ENCODE measurements around the gene ATRIP.
"Not testable (repeated sequence)": the region's sequence is repeated elsewhere in the genome, so short reads cannot be mapped to it uniquely, and the experiment has no call there.

The ATRIP gene

GRCh38 chr3:48472673-48472922, 26.1 kb downstream of the ATRIP start:
- Histone ChIP-seq H3K79me1 (replicated peaks; ENCODE audit: low read length, poor library complexity, severe bottlenecking) (peaks cover 11% of the 10 kb centered on the region), H3K36me3 (ENCODE audit: control insufficient read depth in 1 of 2, insufficient read depth in 2 of 2, low read depth in 1 of 2, low read length in 2 of 2) (peaks cover 29 to 50% of the 10 kb centered on the region in 2 experiments), H4K91ac (ENCODE audit: low read length) (peak overlapping the region; percentile 79), H3K27ac (ENCODE audit: low read length, poor library complexity, severe bottlenecking) (peak overlapping the region; percentile 92), H3K27me3 (ENCODE audit: control insufficient read depth in 1 of 2, insufficient read depth in 1 of 2, low read length in 2 of 2) (no peaks in the 10 kb centered on the region), H3K4me1 (ENCODE audit: control insufficient read depth, insufficient read depth, low read depth, low read length) (peaks cover 22% of the 10 kb centered on the region), H3K4me2 (ENCODE audit: low read length, poor library complexity, severe bottlenecking) (peak overlapping the region; percentile 90), H2BK5ac (ENCODE audit: low read depth, low read length, poor library complexity, severe bottlenecking) (peak overlapping the region; percentile 49), H3K18ac (ENCODE audit: low read depth in 1 of 2, low read length in 2 of 2) (peak overlapping the region; percentile 94 to 97), H2AK5ac (ENCODE audit: low read length, severe bottlenecking) (peak overlapping the region; percentile 40), H2BK120ac (ENCODE audit: low read depth, low read length) (peak overlapping the region; percentile 82), H3K14ac (ENCODE audit: low read length in 2 of 2) (peak overlapping the region in 1 of 2 experiments; percentile 95), H3K4me3 (ENCODE audit: insufficient read depth in 1 of 2, low read depth in 1 of 2, low read length in 2 of 2) (peak overlapping the region; percentile 67 to 92), H2BK12ac (ENCODE audit: low read length in 2 of 2) (peak overlapping the region; percentile 12 to 28), H4K8ac (ENCODE audit: low read length) (peak overlapping the region; percentile 97), H3K23ac (ENCODE audit: low read length in 2 of 2) (no peak overlapping the region), H2AFZ (ENCODE audit: low read depth, low read length) (no peak overlapping the region), H3K9me3 (ENCODE audit: control insufficient read depth, low read length) (no peaks in the 10 kb centered on the region), H2BK15ac (ENCODE audit: low read depth, poor library complexity, severe bottlenecking) (no peak overlapping the region), H3K9ac (ENCODE audit: low read length) (peak overlapping the region; percentile 94), H3K4ac (ENCODE audit: low read depth in 1 of 2, low read length in 2 of 2) (peak overlapping the region; percentile 90 to 97)
- no peak for DNase-seq
- 0% methylated on average over 5 of the region's 5 CpGs for WGBS

GRCh38 chr3:48472923-48473616, 26.5 kb downstream of the ATRIP start:
- Histone ChIP-seq H3K18ac (ENCODE audit: low read depth in 1 of 2, low read length in 2 of 2) (peak overlapping the region; percentile 94 to 97), H3K4me3 (ENCODE audit: insufficient read depth in 1 of 2, low read depth in 1 of 2, low read length in 2 of 2) (peak overlapping the region; percentile 67 to 92), H2AFZ (ENCODE audit: low read depth, low read length) (peak overlapping the region; percentile 39), H3K4me2 (ENCODE audit: low read length, poor library complexity, severe bottlenecking) (peak overlapping the region; percentile 90), H2AK5ac (ENCODE audit: low read length, severe bottlenecking) (peak overlapping the region; percentile 40), H3K23ac (ENCODE audit: low read length in 2 of 2) (no peak overlapping the region), H4K8ac (ENCODE audit: low read length) (peak overlapping the region; percentile 97), H3K4me1 (ENCODE audit: control insufficient read depth, insufficient read depth, low read depth, low read length) (peaks cover 22% of the 10 kb centered on the region), H2BK120ac (ENCODE audit: low read depth, low read length) (peak overlapping the region; percentile 82), H3K4ac (ENCODE audit: low read depth in 1 of 2, low read length in 2 of 2) (peak overlapping the region; percentile 90 to 97), H3K9ac (ENCODE audit: low read length) (peak overlapping the region; percentile 94), H2BK15ac (ENCODE audit: low read depth, poor library complexity, severe bottlenecking) (no peak overlapping the region), H3K79me1 (replicated peaks; ENCODE audit: low read length, poor library complexity, severe bottlenecking) (peaks cover 10% of the 10 kb centered on the region), H2BK5ac (ENCODE audit: low read depth, low read length, poor library complexity, severe bottlenecking) (peak overlapping the region; percentile 49), H3K14ac (ENCODE audit: low read length in 2 of 2) (peak overlapping the region in 1 of 2 experiments; percentile 95), H3K9me3 (ENCODE audit: control insufficient read depth, low read length) (no peaks in the 10 kb centered on the region), H3K36me3 (ENCODE audit: control insufficient read depth in 1 of 2, insufficient read depth in 2 of 2, low read depth in 1 of 2, low read length in 2 of 2) (peaks cover 25 to 51% of the 10 kb centered on the region in 2 experiments), H3K27me3 (ENCODE audit: control insufficient read depth in 1 of 2, insufficient read depth in 1 of 2, low read length in 2 of 2) (no peaks in the 10 kb centered on the region), H4K91ac (ENCODE audit: low read length) (peak overlapping the region; percentile 92), H2BK12ac (ENCODE audit: low read length in 2 of 2) (peak overlapping the region; percentile 28 to 50), H3K27ac (ENCODE audit: low read length, poor library complexity, severe bottlenecking) (peak overlapping the region; percentile 92)
- DNase-seq = peak; percentile 98
- WGBS = 3% methylated on average over 16 of the region's 17 CpGs

- no peak for DNase-seq
- 84% methylated on average over 5 of the region's 5 CpGs for WGBS
These were observed 27.0 kb downstream of the ATRIP start for GRCh38 chr3:48473617-48473952.

DNA sequence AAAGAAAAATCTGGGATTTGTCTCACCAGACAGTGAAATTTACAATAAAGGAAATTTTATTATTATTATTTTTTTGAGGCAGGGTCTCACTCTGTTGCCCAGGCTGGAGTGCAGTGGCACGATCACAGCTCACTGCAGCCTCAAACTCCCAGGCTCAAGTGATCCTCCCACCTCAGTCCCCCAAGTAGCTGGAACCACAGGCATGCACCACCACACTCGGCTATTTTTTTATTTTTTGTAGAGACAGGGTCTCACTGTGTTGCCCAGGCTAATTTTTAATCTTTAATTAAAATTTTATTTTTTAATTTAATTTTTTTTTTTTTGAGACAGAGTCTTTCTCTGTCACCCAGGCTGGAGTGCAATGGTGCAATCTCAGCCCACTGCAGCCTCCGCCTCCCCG, 27.5 kb downstream of the ATRIP start:
- H4K8ac ChIP-seq (ENCODE audit: low read length); H3K4me3 ChIP-seq (ENCODE audit: insufficient read depth in 1 of 2, low read depth in 1 of 2, low read length in 2 of 2); H4K91ac ChIP-seq (ENCODE audit: low read length); H3K79me1 ChIP-seq (replicated peaks; ENCODE audit: low read length, poor library complexity, severe bottlenecking); H3K27me3 ChIP-seq (ENCODE audit: control insufficient read depth in 1 of 2, insufficient read depth in 1 of 2, low read length in 2 of 2); H3K4ac ChIP-seq (ENCODE audit: low read depth in 1 of 2, low read length in 2 of 2); H2BK120ac ChIP-seq (ENCODE audit: low read depth, low read length); H2BK12ac ChIP-seq (ENCODE audit: low read length in 2 of 2); DNase-seq; H2BK5ac ChIP-seq (ENCODE audit: low read depth, low read length, poor library complexity, severe bottlenecking); H2BK15ac ChIP-seq (ENCODE audit: low read depth, poor library complexity, severe bottlenecking); H3K18ac ChIP-seq (ENCODE audit: low read depth in 1 of 2, low read length in 2 of 2); H3K9me3 ChIP-seq (ENCODE audit: control insufficient read depth, low read length); H3K27ac ChIP-seq (ENCODE audit: low read length, poor library complexity, severe bottlenecking); H3K14ac ChIP-seq (ENCODE audit: low read length in 2 of 2); H3K4me2 ChIP-seq (ENCODE audit: low read length, poor library complexity, severe bottlenecking); H2AK5ac ChIP-seq (ENCODE audit: low read length, severe bottlenecking); H2AFZ ChIP-seq (ENCODE audit: low read depth, low read length); H3K9ac ChIP-seq (ENCODE audit: low read length); H3K23ac ChIP-seq (ENCODE audit: low read length in 2 of 2): not testable (repeated sequence)
- peaks cover 20% of the 10 kb centered on the region for H3K4me1 ChIP-seq (ENCODE audit: control insufficient read depth, insufficient read depth, low read depth, low read length)
- peaks cover 20 to 50% of the 10 kb centered on the region in 2 experiments for H3K36me3 ChIP-seq (ENCODE audit: control insufficient read depth in 1 of 2, insufficient read depth in 2 of 2, low read depth in 1 of 2, low read length in 2 of 2)
- WGBS = 88% methylated on average over 3 of the region's 4 CpGs

More at GRCh38 chr3:48473617-48473952, 27.0 kb downstream of the ATRIP start:
- Histone ChIP-seq H3K9ac (ENCODE audit: low read length) (peak overlapping the region; percentile 94), H4K91ac (ENCODE audit: low read length) (peak overlapping the region; percentile 92), H3K27me3 (ENCODE audit: control insufficient read depth in 1 of 2, insufficient read depth in 1 of 2, low read length in 2 of 2) (no peaks in the 10 kb centered on the region), H3K79me1 (replicated peaks; ENCODE audit: low read length, poor library complexity, severe bottlenecking) (peaks cover 8% of the 10 kb centered on the region), H2BK120ac (ENCODE audit: low read depth, low read length) (no peak overlapping the region), H4K8ac (ENCODE audit: low read length) (peak overlapping the region; percentile 91), H2BK5ac (ENCODE audit: low read depth, low read length, poor library complexity, severe bottlenecking) (no peak overlapping the region), H3K14ac (ENCODE audit: low read length in 2 of 2) (no peak overlapping the region), H3K18ac (ENCODE audit: low read depth in 1 of 2, low read length in 2 of 2) (peak overlapping the region in 1 of 2 experiments; percentile 73), H3K4me3 (ENCODE audit: insufficient read depth in 1 of 2, low read depth in 1 of 2, low read length in 2 of 2) (peak overlapping the region in 1 of 2 experiments; percentile 92), H3K4me2 (ENCODE audit: low read length, poor library complexity, severe bottlenecking) (no peak overlapping the region), H3K27ac (ENCODE audit: low read length, poor library complexity, severe bottlenecking) (peak overlapping the region; percentile 50), H3K23ac (ENCODE audit: low read length in 2 of 2) (no peak overlapping the region), H2BK12ac (ENCODE audit: low read length in 2 of 2) (peak overlapping the region in 1 of 2 experiments; percentile 50), H2AK5ac (ENCODE audit: low read length, severe bottlenecking) (no peak overlapping the region), H3K36me3 (ENCODE audit: control insufficient read depth in 1 of 2, insufficient read depth in 2 of 2, low read depth in 1 of 2, low read length in 2 of 2) (peaks cover 20 to 50% of the 10 kb centered on the region in 2 experiments), H2BK15ac (ENCODE audit: low read depth, poor library complexity, severe bottlenecking) (no peak overlapping the region), H3K9me3 (ENCODE audit: control insufficient read depth, low read length) (no peaks in the 10 kb centered on the region), H2AFZ (ENCODE audit: low read depth, low read length) (peak overlapping the region; percentile 39), H3K4ac (ENCODE audit: low read depth in 1 of 2, low read length in 2 of 2) (peak overlapping the region; percentile 34 to 55), H3K4me1 (ENCODE audit: control insufficient read depth, insufficient read depth, low read depth, low read length) (peaks cover 20% of the 10 kb centered on the region)
